GM23338 (cell line): ENCODE data around the gene SCGB3A1. TPM values are rescaled to one million over a fixed set of nuclear protein-coding genes. Genes with fewer than 3 reads are reported as not detected.

Experiments used
- ATAC-seq: fragments of 200-7000 bp; cut with Tn5 transposase; 3 replicates; pipeline ENCODE4 v1.9.1; 2020
- DNase-seq: peaks from one replicate; pipeline ENCODE4 v3.0.0-alpha.2; 2015; ENCODE audit warnings: low spot score
- H2AFZ ChIP-seq: fragments of 200-600 bp; sonication (generic); 2 replicates; pipeline ENCODE4 v1.8.0; 2016; ENCODE audit warnings: antibody characterized with exemption, mild to moderate bottlenecking, moderate library complexity
- H3F3A ChIP-seq: fragments of 200-600 bp; sonication (generic); replicated peaks from 2 replicates; pipeline ENCODE4 v1.8.0; 2017; ENCODE audit warnings: antibody characterized with exemption, mixed run types, low read depth
- H3K27ac ChIP-seq: fragments of 200-600 bp; sonication (generic); 2 replicates; pipeline ENCODE4 v1.6.1; 2016; ENCODE audit warnings: low read depth
- H3K27me3 ChIP-seq: fragments of 200-600 bp; sonication (generic); 2 replicates; pipeline ENCODE4 v1.8.0; 2016; ENCODE audit warnings: mild to moderate bottlenecking, mixed run types, moderate library complexity; ENCODE audit not compliant: insufficient read depth
- H3K36me3 ChIP-seq: fragments of 200-600 bp; sonication (generic); 2 replicates; pipeline ENCODE4 v1.8.0; 2016; ENCODE audit warnings: mild to moderate bottlenecking; ENCODE audit not compliant: insufficient read depth
- H3K4me1 ChIP-seq: fragments of 200-600 bp; sonication (generic); 2 replicates; pipeline ENCODE4 v1.8.0; 2016; ENCODE audit warnings: mild to moderate bottlenecking, moderate library complexity; ENCODE audit not compliant: insufficient read depth
- H3K4me2 ChIP-seq: fragments of 200-600 bp; sonication (generic); 2 replicates; pipeline ENCODE4 v1.7.1; 2017; ENCODE audit warnings: mixed run types
- H3K4me3 ChIP-seq: fragments of 200-600 bp; sonication (generic); 2 replicates; pipeline ENCODE4 v1.6.1; 2016; ENCODE audit warnings: mixed run types
- H3K79me2 ChIP-seq: fragments of 200-600 bp; sonication (generic); replicated peaks from 2 replicates; pipeline ENCODE4 v1.8.0; 2017; ENCODE audit warnings: mild to moderate bottlenecking; ENCODE audit not compliant: insufficient read depth
- H3K9me2 ChIP-seq: fragments of 200-600 bp; sonication (generic); 2 replicates; pipeline ENCODE4 v1.8.0; 2017; ENCODE audit not compliant: insufficient read depth
- H4K20me1 ChIP-seq: fragments of 200-600 bp; sonication (generic); replicated peaks from 2 replicates; pipeline ENCODE4 v1.8.0; 2017; ENCODE audit warnings: mild to moderate bottlenecking; ENCODE audit not compliant: insufficient read depth
- H3K27ac Mint-ChIP-seq: 2 replicates; pipeline ENCODE4 v1.8.0; 2020; ENCODE audit warnings: inconsistent platforms, mild to moderate bottlenecking, moderate library complexity, mixed read lengths
- H3K27me3 Mint-ChIP-seq: 3 replicates; pipeline ENCODE4 v1.8.0; 2022; ENCODE audit warnings: low read depth, mild to moderate bottlenecking, moderate library complexity, mixed read lengths, inconsistent platforms; ENCODE audit not compliant: insufficient read depth, poor library complexity
- H3K36me3 Mint-ChIP-seq: 3 replicates; pipeline ENCODE4 v1.8.0; 2021; ENCODE audit warnings: low read depth, mild to moderate bottlenecking, inconsistent platforms, moderate library complexity, mixed read lengths
- H3K4me1 Mint-ChIP-seq: 3 replicates; pipeline ENCODE4 v1.8.0; 2020; ENCODE audit warnings: mild to moderate bottlenecking, inconsistent platforms, mixed read lengths
- H3K4me3 Mint-ChIP-seq: 3 replicates; pipeline ENCODE4 v1.8.0; 2021; ENCODE audit warnings: moderate library complexity, mild to moderate bottlenecking, inconsistent platforms, mixed read lengths
- H3K9me3 Mint-ChIP-seq: 3 replicates; pipeline ENCODE4 v1.8.0; 2020; ENCODE audit warnings: moderate library complexity, mild to moderate bottlenecking, inconsistent platforms, mixed read lengths
- CREB1 ChIP-seq: fragments of 250-450 bp; sonication (Bioruptor Pico); IDR thresholded peaks from 2 replicates; pipeline ENCODE4 v1.5.0; 2020; ENCODE audit warnings: low read depth, mild to moderate bottlenecking, moderate library complexity
- EZH2 ChIP-seq: fragments of 200-600 bp; sonication (generic); IDR thresholded peaks from one replicate; pipeline ENCODE4 v1.8.0; 2017; ENCODE audit warnings: antibody characterized with exemption, mild to moderate bottlenecking, low read depth; ENCODE audit not compliant: unreplicated experiment
- EZH2phosphoT487 ChIP-seq: fragments of 200-600 bp; sonication (generic); IDR thresholded peaks from one replicate; pipeline ENCODE4 v1.8.1; 2018; ENCODE audit warnings: antibody characterized with exemption; ENCODE audit not compliant: unreplicated experiment
- JUNB ChIP-seq: IDR thresholded peaks from one replicate; pipeline ENCODE4 v1.6.1; 2016; ENCODE audit warnings: antibody characterized with exemption; ENCODE audit not compliant: unreplicated experiment
- NANOG ChIP-seq: IDR thresholded peaks from 2 replicates; pipeline ENCODE4 v1.6.1; 2016; ENCODE audit warnings: antibody characterized with exemption, borderline replicate concordance
- POLR2AphosphoS5 ChIP-seq: IDR thresholded peaks from 2 replicates; pipeline ENCODE4 v1.6.1; 2016; ENCODE audit warnings: antibody characterized with exemption, low read depth
- STAT1 ChIP-seq: IDR thresholded peaks from one replicate; pipeline ENCODE4 v1.6.1; 2016; ENCODE audit warnings: antibody characterized with exemption; ENCODE audit not compliant: unreplicated experiment
- ZNF114 ChIP-seq: fragments of 250-450 bp; sonication (Bioruptor Pico); IDR thresholded peaks from 2 replicates; pipeline ENCODE4 v1.5.0; 2020; ENCODE audit warnings: mild to moderate bottlenecking, moderate library complexity
- ZNF331 ChIP-seq: fragments of 250-450 bp; sonication (Bioruptor Pico); IDR thresholded peaks from 2 replicates; pipeline ENCODE4 v1.5.0; 2020; ENCODE audit warnings: low read depth, mild to moderate bottlenecking, moderate library complexity
- polyA plus RNA-seq: library from polyadenylated mRNA; unstranded; fragments of >200 nt; fragmentation: Nextera tagmentation; extraction: Ambion mirVana; gene quantifications from 2 replicates; pipeline ENCODE4 v1.2.1, GENCODE V29; 2016
- total RNA-seq: library from RNA; depleted of rRNA; stranded (reverse); fragments of >200 nt; shearing (Covaris generic); gene quantifications from 2 replicates; pipeline ENCODE4 v1.2.3, GENCODE V29; 2014
- TF ChIP-seq, protein P1 (sequence below): IDR thresholded peaks from 2 replicates; pipeline ENCODE4 v1.6.1; 2016; ENCODE audit warnings: antibody characterized with exemption
- TF ChIP-seq, protein P2 (sequence below), 2 experiments: fragments of 200-600 bp in 1 of 2; sonication (generic) in 1 of 2; conservative IDR thresholded peaks; 2 replicates each; pipeline versions ENCODE4 v1.5.1 to v1.6.1; 2016 to 2017; ENCODE audit warnings: antibody characterized with exemption in 2 of 2, low read depth in 2 of 2, mild to moderate bottlenecking in 2 of 2, moderate library complexity in 1 of 2
- TF ChIP-seq, protein P3 (sequence below): fragments of 250-450 bp; sonication (Bioruptor Pico); IDR thresholded peaks from 2 replicates; pipeline ENCODE4 v1.5.0; 2020; ENCODE audit warnings: mild to moderate bottlenecking, moderate library complexity
- TF ChIP-seq, protein P4 (sequence below): IDR thresholded peaks from one replicate; pipeline ENCODE4 v1.6.1; 2018; ENCODE audit warnings: antibody characterized with exemption; ENCODE audit not compliant: unreplicated experiment

SCGB3A1 gene
- total and polyA plus RNA-seq, 2 experiments from 2014 or later, result not detected

DNA sequence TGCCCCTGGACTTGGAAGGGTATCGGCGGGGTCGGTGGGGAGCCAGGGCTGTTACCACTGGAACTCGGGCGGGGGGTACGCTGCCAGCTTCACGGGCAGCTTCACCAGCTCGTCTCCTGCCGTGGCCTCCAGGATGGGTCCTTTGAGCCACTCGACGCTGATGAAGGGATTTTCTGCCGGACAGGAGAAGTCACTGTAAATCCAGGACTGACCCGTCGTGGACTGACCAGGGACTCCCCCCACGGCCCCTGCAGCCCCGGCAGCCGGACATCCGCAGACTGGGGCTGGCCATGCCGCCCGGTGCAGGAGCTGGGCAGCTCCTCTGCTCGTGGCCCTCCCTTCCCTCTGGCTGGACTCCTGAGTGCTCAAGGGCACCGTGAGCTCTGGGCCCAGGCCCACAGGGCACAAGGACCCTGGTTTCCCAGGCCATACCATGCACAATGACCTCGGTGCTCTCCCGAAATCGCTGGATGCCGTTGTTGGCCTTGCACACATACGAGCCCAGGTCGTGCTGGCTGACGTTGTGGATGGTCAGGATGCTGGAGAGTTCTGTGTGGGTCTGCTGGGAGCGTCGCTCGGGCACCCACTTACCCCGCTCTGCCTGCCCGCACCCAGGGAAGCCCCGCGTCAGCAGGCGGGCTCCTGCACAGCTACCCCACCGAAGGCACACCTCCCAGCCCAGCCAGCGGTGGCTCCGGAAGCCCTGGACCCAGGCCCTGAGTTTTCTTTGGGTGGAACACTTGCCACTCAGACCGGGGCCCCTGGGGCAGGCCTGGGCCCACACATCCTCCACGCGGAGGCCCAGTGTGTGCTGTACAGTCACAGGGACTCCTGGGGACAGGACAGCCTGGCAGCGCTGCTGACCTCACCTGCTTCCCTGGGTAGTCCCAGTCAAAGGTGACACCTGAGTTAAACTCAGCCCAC is 37.8 kb upstream of the SCGB3A1 start:
- peaks cover 4% of the 10 kb centered on the region for H3K27me3 Mint-ChIP-seq
- no peaks in the 10 kb centered on the region for H3K4me1 ChIP-seq
- H3F3A ChIP-seq, result no peaks in the 10 kb centered on the region
- no peaks in the 10 kb centered on the region for H4K20me1 ChIP-seq
- ATAC-seq, result no peak
- H3K9me2 ChIP-seq, result no peaks in the 10 kb centered on the region
- H3K27ac Mint-ChIP-seq, result no peak overlapping the region
- H3K9me3 Mint-ChIP-seq, result peaks cover 1% of the 10 kb centered on the region; the same call in 1 of the 3 replicates
- H3K36me3 ChIP-seq, result no peaks in the 10 kb centered on the region
- TF ChIP-seq JUNB (no peak), STAT1 (no peak), NANOG (no peak), EZH2phosphoT487 (no peak), ZNF331 (no peak), EZH2 (no peak), ZNF114 (CRISPR knock-in tag) (no peak), CREB1 (no peak), POLR2AphosphoS5 (no peak)
- TF ChIP-seq, protein P1, sequence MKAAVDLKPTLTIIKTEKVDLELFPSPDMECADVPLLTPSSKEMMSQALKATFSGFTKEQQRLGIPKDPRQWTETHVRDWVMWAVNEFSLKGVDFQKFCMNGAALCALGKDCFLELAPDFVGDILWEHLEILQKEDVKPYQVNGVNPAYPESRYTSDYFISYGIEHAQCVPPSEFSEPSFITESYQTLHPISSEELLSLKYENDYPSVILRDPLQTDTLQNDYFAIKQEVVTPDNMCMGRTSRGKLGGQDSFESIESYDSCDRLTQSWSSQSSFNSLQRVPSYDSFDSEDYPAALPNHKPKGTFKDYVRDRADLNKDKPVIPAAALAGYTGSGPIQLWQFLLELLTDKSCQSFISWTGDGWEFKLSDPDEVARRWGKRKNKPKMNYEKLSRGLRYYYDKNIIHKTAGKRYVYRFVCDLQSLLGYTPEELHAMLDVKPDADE, result no peak
- TF ChIP-seq, protein P2, sequence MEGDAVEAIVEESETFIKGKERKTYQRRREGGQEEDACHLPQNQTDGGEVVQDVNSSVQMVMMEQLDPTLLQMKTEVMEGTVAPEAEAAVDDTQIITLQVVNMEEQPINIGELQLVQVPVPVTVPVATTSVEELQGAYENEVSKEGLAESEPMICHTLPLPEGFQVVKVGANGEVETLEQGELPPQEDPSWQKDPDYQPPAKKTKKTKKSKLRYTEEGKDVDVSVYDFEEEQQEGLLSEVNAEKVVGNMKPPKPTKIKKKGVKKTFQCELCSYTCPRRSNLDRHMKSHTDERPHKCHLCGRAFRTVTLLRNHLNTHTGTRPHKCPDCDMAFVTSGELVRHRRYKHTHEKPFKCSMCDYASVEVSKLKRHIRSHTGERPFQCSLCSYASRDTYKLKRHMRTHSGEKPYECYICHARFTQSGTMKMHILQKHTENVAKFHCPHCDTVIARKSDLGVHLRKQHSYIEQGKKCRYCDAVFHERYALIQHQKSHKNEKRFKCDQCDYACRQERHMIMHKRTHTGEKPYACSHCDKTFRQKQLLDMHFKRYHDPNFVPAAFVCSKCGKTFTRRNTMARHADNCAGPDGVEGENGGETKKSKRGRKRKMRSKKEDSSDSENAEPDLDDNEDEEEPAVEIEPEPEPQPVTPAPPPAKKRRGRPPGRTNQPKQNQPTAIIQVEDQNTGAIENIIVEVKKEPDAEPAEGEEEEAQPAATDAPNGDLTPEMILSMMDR (conservative IDR thresholded peaks at IDR 0.05; ENCODE audit: low read depth in 2 of 2), result no peak
- TF ChIP-seq, protein P3, sequence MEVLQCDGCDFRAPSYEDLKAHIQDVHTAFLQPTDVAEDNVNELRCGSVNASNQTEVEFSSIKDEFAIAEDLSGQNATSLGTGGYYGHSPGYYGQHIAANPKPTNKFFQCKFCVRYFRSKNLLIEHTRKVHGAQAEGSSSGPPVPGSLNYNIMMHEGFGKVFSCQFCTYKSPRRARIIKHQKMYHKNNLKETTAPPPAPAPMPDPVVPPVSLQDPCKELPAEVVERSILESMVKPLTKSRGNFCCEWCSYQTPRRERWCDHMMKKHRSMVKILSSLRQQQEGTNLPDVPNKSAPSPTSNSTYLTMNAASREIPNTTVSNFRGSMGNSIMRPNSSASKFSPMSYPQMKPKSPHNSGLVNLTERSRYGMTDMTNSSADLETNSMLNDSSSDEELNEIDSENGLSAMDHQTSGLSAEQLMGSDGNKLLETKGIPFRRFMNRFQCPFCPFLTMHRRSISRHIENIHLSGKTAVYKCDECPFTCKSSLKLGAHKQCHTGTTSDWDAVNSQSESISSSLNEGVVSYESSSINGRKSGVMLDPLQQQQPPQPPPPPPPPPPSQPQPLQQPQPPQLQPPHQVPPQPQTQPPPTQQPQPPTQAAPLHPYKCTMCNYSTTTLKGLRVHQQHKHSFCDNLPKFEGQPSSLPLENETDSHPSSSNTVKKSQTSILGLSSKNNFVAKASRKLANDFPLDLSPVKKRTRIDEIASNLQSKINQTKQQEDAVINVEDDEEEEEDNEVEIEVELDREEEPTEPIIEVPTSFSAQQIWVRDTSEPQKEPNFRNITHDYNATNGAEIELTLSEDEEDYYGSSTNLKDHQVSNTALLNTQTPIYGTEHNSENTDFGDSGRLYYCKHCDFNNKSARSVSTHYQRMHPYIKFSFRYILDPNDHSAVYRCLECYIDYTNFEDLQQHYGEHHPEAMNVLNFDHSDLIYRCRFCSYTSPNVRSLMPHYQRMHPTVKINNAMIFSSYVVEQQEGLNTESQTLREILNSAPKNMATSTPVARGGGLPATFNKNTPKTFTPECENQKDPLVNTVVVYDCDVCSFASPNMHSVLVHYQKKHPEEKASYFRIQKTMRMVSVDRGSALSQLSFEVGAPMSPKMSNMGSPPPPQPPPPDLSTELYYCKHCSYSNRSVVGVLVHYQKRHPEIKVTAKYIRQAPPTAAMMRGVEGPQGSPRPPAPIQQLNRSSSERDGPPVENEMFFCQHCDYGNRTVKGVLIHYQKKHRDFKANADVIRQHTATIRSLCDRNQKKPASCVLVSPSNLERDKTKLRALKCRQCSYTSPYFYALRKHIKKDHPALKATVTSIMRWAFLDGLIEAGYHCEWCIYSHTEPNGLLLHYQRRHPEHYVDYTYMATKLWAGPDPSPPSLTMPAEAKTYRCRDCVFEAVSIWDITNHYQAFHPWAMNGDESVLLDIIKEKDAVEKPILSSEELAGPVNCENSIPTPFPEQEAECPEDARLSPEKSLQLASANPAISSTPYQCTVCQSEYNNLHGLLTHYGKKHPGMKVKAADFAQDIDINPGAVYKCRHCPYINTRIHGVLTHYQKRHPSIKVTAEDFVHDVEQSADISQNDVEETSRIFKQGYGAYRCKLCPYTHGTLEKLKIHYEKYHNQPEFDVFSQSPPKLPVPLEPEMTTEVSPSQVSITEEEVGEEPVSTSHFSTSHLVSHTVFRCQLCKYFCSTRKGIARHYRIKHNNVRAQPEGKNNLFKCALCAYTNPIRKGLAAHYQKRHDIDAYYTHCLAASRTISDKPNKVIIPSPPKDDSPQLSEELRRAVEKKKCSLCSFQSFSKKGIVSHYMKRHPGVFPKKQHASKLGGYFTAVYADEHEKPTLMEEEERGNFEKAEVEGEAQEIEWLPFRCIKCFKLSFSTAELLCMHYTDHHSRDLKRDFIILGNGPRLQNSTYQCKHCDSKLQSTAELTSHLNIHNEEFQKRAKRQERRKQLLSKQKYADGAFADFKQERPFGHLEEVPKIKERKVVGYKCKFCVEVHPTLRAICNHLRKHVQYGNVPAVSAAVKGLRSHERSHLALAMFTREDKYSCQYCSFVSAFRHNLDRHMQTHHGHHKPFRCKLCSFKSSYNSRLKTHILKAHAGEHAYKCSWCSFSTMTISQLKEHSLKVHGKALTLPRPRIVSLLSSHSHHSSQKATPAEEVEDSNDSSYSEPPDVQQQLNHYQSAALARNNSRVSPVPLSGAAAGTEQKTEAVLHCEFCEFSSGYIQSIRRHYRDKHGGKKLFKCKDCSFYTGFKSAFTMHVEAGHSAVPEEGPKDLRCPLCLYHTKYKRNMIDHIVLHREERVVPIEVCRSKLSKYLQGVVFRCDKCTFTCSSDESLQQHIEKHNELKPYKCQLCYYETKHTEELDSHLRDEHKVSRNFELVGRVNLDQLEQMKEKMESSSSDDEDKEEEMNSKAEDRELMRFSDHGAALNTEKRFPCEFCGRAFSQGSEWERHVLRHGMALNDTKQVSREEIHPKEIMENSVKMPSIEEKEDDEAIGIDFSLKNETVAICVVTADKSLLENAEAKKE (CRISPR knock-in tag), result no peak
- TF ChIP-seq, protein P4, sequence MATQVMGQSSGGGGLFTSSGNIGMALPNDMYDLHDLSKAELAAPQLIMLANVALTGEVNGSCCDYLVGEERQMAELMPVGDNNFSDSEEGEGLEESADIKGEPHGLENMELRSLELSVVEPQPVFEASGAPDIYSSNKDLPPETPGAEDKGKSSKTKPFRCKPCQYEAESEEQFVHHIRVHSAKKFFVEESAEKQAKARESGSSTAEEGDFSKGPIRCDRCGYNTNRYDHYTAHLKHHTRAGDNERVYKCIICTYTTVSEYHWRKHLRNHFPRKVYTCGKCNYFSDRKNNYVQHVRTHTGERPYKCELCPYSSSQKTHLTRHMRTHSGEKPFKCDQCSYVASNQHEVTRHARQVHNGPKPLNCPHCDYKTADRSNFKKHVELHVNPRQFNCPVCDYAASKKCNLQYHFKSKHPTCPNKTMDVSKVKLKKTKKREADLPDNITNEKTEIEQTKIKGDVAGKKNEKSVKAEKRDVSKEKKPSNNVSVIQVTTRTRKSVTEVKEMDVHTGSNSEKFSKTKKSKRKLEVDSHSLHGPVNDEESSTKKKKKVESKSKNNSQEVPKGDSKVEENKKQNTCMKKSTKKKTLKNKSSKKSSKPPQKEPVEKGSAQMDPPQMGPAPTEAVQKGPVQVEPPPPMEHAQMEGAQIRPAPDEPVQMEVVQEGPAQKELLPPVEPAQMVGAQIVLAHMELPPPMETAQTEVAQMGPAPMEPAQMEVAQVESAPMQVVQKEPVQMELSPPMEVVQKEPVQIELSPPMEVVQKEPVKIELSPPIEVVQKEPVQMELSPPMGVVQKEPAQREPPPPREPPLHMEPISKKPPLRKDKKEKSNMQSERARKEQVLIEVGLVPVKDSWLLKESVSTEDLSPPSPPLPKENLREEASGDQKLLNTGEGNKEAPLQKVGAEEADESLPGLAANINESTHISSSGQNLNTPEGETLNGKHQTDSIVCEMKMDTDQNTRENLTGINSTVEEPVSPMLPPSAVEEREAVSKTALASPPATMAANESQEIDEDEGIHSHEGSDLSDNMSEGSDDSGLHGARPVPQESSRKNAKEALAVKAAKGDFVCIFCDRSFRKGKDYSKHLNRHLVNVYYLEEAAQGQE, result no peak
- H2AFZ ChIP-seq, result no peak overlapping the region
- no peaks in the 10 kb centered on the region for H3K36me3 Mint-ChIP-seq
- DNase-seq, result no peak
- H3K4me2 ChIP-seq, result no peak overlapping the region
- no peak overlapping the region for H3K4me3 ChIP-seq
- H3K4me1 Mint-ChIP-seq, result peaks cover 9% of the 10 kb centered on the region
- H3K27ac ChIP-seq, result no peak overlapping the region
- no peaks in the 10 kb centered on the region for H3K27me3 ChIP-seq
- H3K4me3 Mint-ChIP-seq, result no peak overlapping the region
- no peaks in the 10 kb centered on the region for H3K79me2 ChIP-seq
